Fibroblast of skin of scalp (primary cell): ENCODE results near the gene SLC35F4. TPM values are rescaled to one million over a fixed set of nuclear protein-coding genes. Genes with fewer than 3 reads are reported as not detected.
"Not testable (repeated sequence)": the region's sequence is repeated elsewhere in the genome, so short reads cannot be mapped to it uniquely, and the experiment has no call there.

ENCODE experiments used
- DNase-seq: peaks from one replicate; pipeline ENCODE4 v3.0.0-alpha.2; 2013
- polyA plus RNA-seq, 2 experiments: library from polyadenylated mRNA; unstranded; fragments of 120-200 nt; gene quantifications; one replicate each; pipeline ENCODE4 v1.2.1, GENCODE V29; 2013; ENCODE audit not compliant: insufficient read length in 2 of 2

Gene SLC35F4
- not detected for polyA plus RNA-seq (2013, experiment 1 of 2; ENCODE audit: insufficient read length)
- not detected for polyA plus RNA-seq (2013, experiment 2 of 2; ENCODE audit: insufficient read length)

- DNase-seq = peak; percentile 50
Observed at GRCh38 chr14:57865403-57866198, at the start of gene SLC35F4. Gene SLC35F4 (minus strand): TSS chr14:57866092.

- DNase-seq = no peak
Observed at GRCh38 chr14:57909626-57910025, 43.7 kb upstream of the SLC35F4 start.

GRCh38 chr14:57903954-57904353, 38.1 kb upstream of the SLC35F4 start:
- no peak for DNase-seq

- no peak for DNase-seq
Observed at GRCh38 chr14:57898837-57899572, 33.1 kb upstream of the SLC35F4 start.

GRCh38 chr14:57897144-57897748, 31.4 kb upstream of the SLC35F4 start:
- no peak for DNase-seq

- peak; percentile 25 for DNase-seq
Observed at GRCh38 chr14:57889245-57889644, 23.4 kb upstream of the SLC35F4 start.

GRCh38 chr14:57884175-57884574, 18.3 kb upstream of the SLC35F4 start:
- DNase-seq = no peak

- DNase-seq = peak; percentile 20
Observed at GRCh38 chr14:57883061-57883460, 17.2 kb upstream of the SLC35F4 start.

- no peak for DNase-seq
Observed at GRCh38 chr14:57879516-57879915, 13.6 kb upstream of the SLC35F4 start.

- no peak for DNase-seq
Observed at GRCh38 chr14:57875985-57876384, 10.1 kb upstream of the SLC35F4 start.

- no peak for DNase-seq
Observed at GRCh38 chr14:57875296-57875695, 9.4 kb upstream of the SLC35F4 start.

GRCh38 chr14:57871459-57872080, 5.7 kb upstream of the SLC35F4 start:
- DNase-seq = peak; percentile 74

- DNase-seq = no peak
Observed at GRCh38 chr14:57870686-57871457, 5.0 kb upstream of the SLC35F4 start.

- DNase-seq = no peak
Observed at GRCh38 chr14:57869617-57870016, 3.7 kb upstream of the SLC35F4 start.

GRCh38 chr14:57866199-57866705, 360 bp upstream of the SLC35F4 start:
- DNase-seq = no peak

GRCh38 chr14:57865066-57865402, 858 bp downstream of the SLC35F4 start:
- no peak for DNase-seq

GRCh38 chr14:57864659-57865058, 1.2 kb downstream of the SLC35F4 start:
- DNase-seq = no peak

- no peak for DNase-seq
Observed at GRCh38 chr14:57863471-57863870, 2.4 kb downstream of the SLC35F4 start.

GRCh38 chr14:57855666-57856065, 10.2 kb downstream of the SLC35F4 start:
- DNase-seq = not testable (repeated sequence)

GRCh38 chr14:57854571-57854970, 11.3 kb downstream of the SLC35F4 start:
- DNase-seq = no peak

GRCh38 chr14:57851354-57851753, 14.5 kb downstream of the SLC35F4 start:
- no peak for DNase-seq

- DNase-seq = no peak
Observed at GRCh38 chr14:57848786-57849185, 17.1 kb downstream of the SLC35F4 start.
